ENCODE measurements around the gene UQCC5. TPM values are rescaled to one million over a fixed set of nuclear protein-coding genes. Genes with fewer than 3 reads are reported as not detected.
A peak's percentile ranks its signal among the peaks of the same experiment; 100 is the strongest.

Gene UQCC5
- total RNA-seq, 1 donor from 2014 or later = 0.79 TPM

- no peak for FAIRE-seq
- TF ChIP-seq CTCF (IDR thresholded peaks at IDR 0.05; ENCODE audit: insufficient read depth, low read length, severe bottlenecking) = no peak
- no peak for DNase-seq (ENCODE audit: low read depth)
- H3K27me3 ChIP-seq (ENCODE audit: control insufficient read depth, insufficient read depth, low read length) = no peaks in the 10 kb centered on the region
- peaks cover 15% of the 10 kb centered on the region for H3K36me3 ChIP-seq (ENCODE audit: control insufficient read depth, insufficient read depth, low read length)
- no peak within 1 kb of the TSS for H3K4me3 ChIP-seq (ENCODE audit: low read depth, low read length)
Measured at GRCh38 chr3:52494886-52495495, 41.4 kb upstream of the UQCC5 start, which contains the start of gene STAB1. Gene STAB1 (plus strand): TSS chr3:52495338. CDS start chr3:52495414, 76 bp downstream.

GRCh38 chr3:52495777-52496602 is 40.4 kb upstream of the UQCC5 start:
- FAIRE-seq (no peak), DNase-seq (ENCODE audit: low read depth) (peak; percentile 51)
- Histone ChIP-seq H3K36me3 (ENCODE audit: control insufficient read depth, insufficient read depth, low read length) (peaks cover 8% of the 10 kb centered on the region), H3K4me3 (ENCODE audit: low read depth, low read length) (no peak overlapping the region), H3K27me3 (ENCODE audit: control insufficient read depth, insufficient read depth, low read length) (no peaks in the 10 kb centered on the region)
- TF ChIP-seq CTCF (IDR thresholded peaks at IDR 0.05; ENCODE audit: insufficient read depth, low read length, severe bottlenecking) = no peak

GRCh38 chr3:52498137-52499054 is 38.0 kb upstream of the UQCC5 start:
- DNase-seq (ENCODE audit: low read depth) = no peak
- Histone ChIP-seq H3K27me3 (ENCODE audit: control insufficient read depth, insufficient read depth, low read length) (peaks cover 3% of the 10 kb centered on the region), H3K36me3 (ENCODE audit: control insufficient read depth, insufficient read depth, low read length) (no peaks in the 10 kb centered on the region), H3K4me3 (ENCODE audit: low read depth, low read length) (no peak overlapping the region)
- TF ChIP-seq CTCF (IDR thresholded peaks at IDR 0.05; ENCODE audit: insufficient read depth, low read length, severe bottlenecking) = no peak
- no peak for FAIRE-seq

- TF ChIP-seq CTCF (IDR thresholded peaks at IDR 0.05; ENCODE audit: insufficient read depth, low read length, severe bottlenecking) = no peak
- DNase-seq (ENCODE audit: low read depth) (no peak), FAIRE-seq (no peak)
- no peak overlapping the region for H3K4me3 ChIP-seq (ENCODE audit: low read depth, low read length)
- no peaks in the 10 kb centered on the region for H3K36me3 ChIP-seq (ENCODE audit: control insufficient read depth, insufficient read depth, low read length)
- H3K27me3 ChIP-seq (ENCODE audit: control insufficient read depth, insufficient read depth, low read length) = peaks cover 5% of the 10 kb centered on the region
Measured at GRCh38 chr3:52501046-52501445, 35.4 kb upstream of the UQCC5 start.

GRCh38 chr3:52502001-52502400 is 34.4 kb upstream of the UQCC5 start:
- Histone ChIP-seq H3K36me3 (ENCODE audit: control insufficient read depth, insufficient read depth, low read length) (no peaks in the 10 kb centered on the region), H3K4me3 (ENCODE audit: low read depth, low read length) (no peak overlapping the region), H3K27me3 (ENCODE audit: control insufficient read depth, insufficient read depth, low read length) (peaks cover 5% of the 10 kb centered on the region)
- FAIRE-seq (no peak), DNase-seq (ENCODE audit: low read depth) (no peak)
- no peak for TF ChIP-seq CTCF (IDR thresholded peaks at IDR 0.05; ENCODE audit: insufficient read depth, low read length, severe bottlenecking)
